ENCODE data around the gene SLC7A11.

GRCh38 chr4:138267835-138268234 lies 25.7 kb upstream of the SLC7A11 start:
- TF ChIP-seq CTCF (IDR thresholded peaks at IDR 0.05) (no peak), EZH2 (IDR thresholded peaks at IDR 0.05) (no peak)
